ENCODE results near the gene ADCY10. TPM values are rescaled to one million over a fixed set of nuclear protein-coding genes. Genes with fewer than 3 reads are reported as not detected.
A peak's percentile ranks its signal among the peaks of the same experiment; 100 is the strongest.

The ADCY10 gene, protein sequence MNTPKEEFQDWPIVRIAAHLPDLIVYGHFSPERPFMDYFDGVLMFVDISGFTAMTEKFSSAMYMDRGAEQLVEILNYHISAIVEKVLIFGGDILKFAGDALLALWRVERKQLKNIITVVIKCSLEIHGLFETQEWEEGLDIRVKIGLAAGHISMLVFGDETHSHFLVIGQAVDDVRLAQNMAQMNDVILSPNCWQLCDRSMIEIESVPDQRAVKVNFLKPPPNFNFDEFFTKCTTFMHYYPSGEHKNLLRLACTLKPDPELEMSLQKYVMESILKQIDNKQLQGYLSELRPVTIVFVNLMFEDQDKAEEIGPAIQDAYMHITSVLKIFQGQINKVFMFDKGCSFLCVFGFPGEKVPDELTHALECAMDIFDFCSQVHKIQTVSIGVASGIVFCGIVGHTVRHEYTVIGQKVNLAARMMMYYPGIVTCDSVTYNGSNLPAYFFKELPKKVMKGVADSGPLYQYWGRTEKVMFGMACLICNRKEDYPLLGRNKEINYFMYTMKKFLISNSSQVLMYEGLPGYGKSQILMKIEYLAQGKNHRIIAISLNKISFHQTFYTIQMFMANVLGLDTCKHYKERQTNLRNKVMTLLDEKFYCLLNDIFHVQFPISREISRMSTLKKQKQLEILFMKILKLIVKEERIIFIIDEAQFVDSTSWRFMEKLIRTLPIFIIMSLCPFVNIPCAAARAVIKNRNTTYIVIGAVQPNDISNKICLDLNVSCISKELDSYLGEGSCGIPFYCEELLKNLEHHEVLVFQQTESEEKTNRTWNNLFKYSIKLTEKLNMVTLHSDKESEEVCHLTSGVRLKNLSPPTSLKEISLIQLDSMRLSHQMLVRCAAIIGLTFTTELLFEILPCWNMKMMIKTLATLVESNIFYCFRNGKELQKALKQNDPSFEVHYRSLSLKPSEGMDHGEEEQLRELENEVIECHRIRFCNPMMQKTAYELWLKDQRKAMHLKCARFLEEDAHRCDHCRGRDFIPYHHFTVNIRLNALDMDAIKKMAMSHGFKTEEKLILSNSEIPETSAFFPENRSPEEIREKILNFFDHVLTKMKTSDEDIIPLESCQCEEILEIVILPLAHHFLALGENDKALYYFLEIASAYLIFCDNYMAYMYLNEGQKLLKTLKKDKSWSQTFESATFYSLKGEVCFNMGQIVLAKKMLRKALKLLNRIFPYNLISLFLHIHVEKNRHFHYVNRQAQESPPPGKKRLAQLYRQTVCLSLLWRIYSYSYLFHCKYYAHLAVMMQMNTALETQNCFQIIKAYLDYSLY (N-terminal part only)
- total RNA-seq, result 0.18 TPM
- under 1 TPM; 0.03 to 0.21 (median 0.08) TPM for polyA plus RNA-seq (ENCODE audit: insufficient read depth in 1 of 8, insufficient read length in 8 of 8, low replicate concordance in 1 of 8)
- long read RNA-seq, donor 1, result 0 reads
- long read RNA-seq, donor 2, result 0 reads
- long read RNA-seq, donor 3, result 0 reads
- long read RNA-seq, donor 4, result 0 reads
- long read RNA-seq, donor 5, result 0 reads
- long read RNA-seq, donor 6, result 0 reads
- long read RNA-seq, donor 7, result 0 reads
- long read RNA-seq, donor 8, result 0 reads
- long read RNA-seq, donor 9, result 0 reads
- long read RNA-seq, donor 10, result 0 reads
- long read RNA-seq, donor 11, result 0 reads

GRCh38 chr1:167913895-167914496 is at the start of gene ADCY10:
TSS of gene ADCY10 (minus strand) at chr1:167914134. CDS start at chr1:167905140, 8,994 bp downstream.
- Histone ChIP-seq H3K9me3 (replicated peaks; ENCODE audit: control insufficient read depth, low read depth, low read length) (peaks cover 2% of the 10 kb centered on the region), H3K4me3 (ENCODE audit: low read length) (no peak within 1 kb of the TSS), H3K4me1 (ENCODE audit: control insufficient read depth, insufficient read depth, low read length) (no peaks in the 10 kb centered on the region), H3K36me3 (ENCODE audit: control insufficient read depth, insufficient read depth, low read length) (peaks cover 16% of the 10 kb centered on the region), H3K27me3 (ENCODE audit: control insufficient read depth, insufficient read depth, low read length) (no peaks in the 10 kb centered on the region), H3K27ac (ENCODE audit: low read length) (no peak within 1 kb of the TSS)
- 88% methylated on average over 4 of the region's 9 CpGs for WGBS (ENCODE audit: insufficient coverage)
- no peak for DNase-seq

DNA sequence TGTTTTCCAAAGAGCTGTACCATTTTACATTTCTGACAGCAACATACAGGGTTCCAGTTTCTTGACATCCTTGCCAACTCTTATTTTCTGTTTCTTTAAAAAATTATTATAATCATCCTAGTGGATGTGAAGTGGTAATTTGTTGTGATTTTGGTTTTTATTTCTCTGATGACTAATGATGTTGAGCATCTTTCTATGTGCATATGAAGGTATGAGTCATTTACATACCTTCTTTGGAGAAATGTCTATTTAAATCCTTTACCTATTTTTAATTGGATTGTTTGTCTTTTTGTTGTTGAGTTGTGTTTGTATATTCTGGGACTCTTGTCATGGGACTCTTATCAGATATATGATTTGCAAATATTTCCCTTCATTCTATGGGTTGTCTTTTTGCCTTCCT is 43.8 kb upstream of the ADCY10 start:
- no peaks in the 10 kb centered on the region for H3K27me3 ChIP-seq (ENCODE audit: control insufficient read depth, insufficient read depth, low read length)
- no peak overlapping the region for H3K4me3 ChIP-seq (ENCODE audit: low read length)
- peaks cover 22% of the 10 kb centered on the region for H3K36me3 ChIP-seq (ENCODE audit: control insufficient read depth, insufficient read depth, low read length)
- H3K9me3 ChIP-seq (replicated peaks; ENCODE audit: control insufficient read depth, low read depth, low read length), result no peaks in the 10 kb centered on the region
- no peak overlapping the region for H3K27ac ChIP-seq (ENCODE audit: low read length)
- no peak for DNase-seq
- H3K4me1 ChIP-seq (ENCODE audit: control insufficient read depth, insufficient read depth, low read length), result no peaks in the 10 kb centered on the region

- no CpG with 5 or more reads among the region's 2 CpGs for WGBS (ENCODE audit: insufficient coverage)
- H3K27ac ChIP-seq (ENCODE audit: low read length), result no peak overlapping the region
- no peak for DNase-seq
- H3K9me3 ChIP-seq (replicated peaks; ENCODE audit: control insufficient read depth, low read depth, low read length), result no peaks in the 10 kb centered on the region
- no peaks in the 10 kb centered on the region for H3K4me1 ChIP-seq (ENCODE audit: control insufficient read depth, insufficient read depth, low read length)
- peaks cover 24% of the 10 kb centered on the region for H3K36me3 ChIP-seq (ENCODE audit: control insufficient read depth, insufficient read depth, low read length)
- H3K27me3 ChIP-seq (ENCODE audit: control insufficient read depth, insufficient read depth, low read length), result no peaks in the 10 kb centered on the region
- no peak overlapping the region for H3K4me3 ChIP-seq (ENCODE audit: low read length)
Observed at GRCh38 chr1:167955915-167956314, 42.0 kb upstream of the ADCY10 start.

- no CpG with 5 or more reads among the region's 1 CpG for WGBS (ENCODE audit: insufficient coverage)
- H3K27ac ChIP-seq (ENCODE audit: low read length), result no peak overlapping the region
- H3K27me3 ChIP-seq (ENCODE audit: control insufficient read depth, insufficient read depth, low read length), result no peaks in the 10 kb centered on the region
- DNase-seq, result no peak
- no peak overlapping the region for H3K4me3 ChIP-seq (ENCODE audit: low read length)
- H3K9me3 ChIP-seq (replicated peaks; ENCODE audit: control insufficient read depth, low read depth, low read length), result no peaks in the 10 kb centered on the region
- no peaks in the 10 kb centered on the region for H3K4me1 ChIP-seq (ENCODE audit: control insufficient read depth, insufficient read depth, low read length)
- peaks cover 20% of the 10 kb centered on the region for H3K36me3 ChIP-seq (ENCODE audit: control insufficient read depth, insufficient read depth, low read length)
Observed at GRCh38 chr1:167950569-167950968, 36.6 kb upstream of the ADCY10 start.

DNA sequence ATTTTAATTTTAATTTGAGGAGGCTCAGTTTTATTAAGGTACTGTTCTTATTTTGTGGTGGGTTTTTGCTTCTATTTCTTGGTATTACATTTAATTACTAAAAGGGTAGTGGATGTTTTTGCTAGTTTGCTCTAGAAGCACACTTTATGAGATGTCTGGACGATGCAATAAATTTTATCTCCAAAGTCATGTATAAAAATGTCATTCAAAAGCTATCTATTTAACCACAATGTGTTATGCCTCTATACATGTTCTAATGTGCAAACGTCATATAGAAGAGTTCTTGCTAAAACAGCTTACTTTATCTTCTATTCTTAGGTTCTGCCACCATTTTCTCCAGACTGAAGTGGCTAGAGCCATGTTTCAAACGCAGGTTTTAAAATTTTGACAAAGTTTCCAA is 35.9 kb upstream of the ADCY10 start:
- no CpG with 5 or more reads among the region's 3 CpGs for WGBS (ENCODE audit: insufficient coverage)
- Histone ChIP-seq H3K4me3 (ENCODE audit: low read length) (no peak overlapping the region), H3K27me3 (ENCODE audit: control insufficient read depth, insufficient read depth, low read length) (no peaks in the 10 kb centered on the region), H3K4me1 (ENCODE audit: control insufficient read depth, insufficient read depth, low read length) (no peaks in the 10 kb centered on the region), H3K36me3 (ENCODE audit: control insufficient read depth, insufficient read depth, low read length) (peaks cover 18% of the 10 kb centered on the region), H3K9me3 (replicated peaks; ENCODE audit: control insufficient read depth, low read depth, low read length) (no peaks in the 10 kb centered on the region), H3K27ac (ENCODE audit: low read length) (no peak overlapping the region)
- no peak for DNase-seq

- Histone ChIP-seq H3K27me3 (ENCODE audit: control insufficient read depth, insufficient read depth, low read length) (no peaks in the 10 kb centered on the region), H3K36me3 (ENCODE audit: control insufficient read depth, insufficient read depth, low read length) (peaks cover 2% of the 10 kb centered on the region), H3K4me1 (ENCODE audit: control insufficient read depth, insufficient read depth, low read length) (no peaks in the 10 kb centered on the region), H3K9me3 (replicated peaks; ENCODE audit: control insufficient read depth, low read depth, low read length) (no peaks in the 10 kb centered on the region), H3K4me3 (ENCODE audit: low read length) (no peak overlapping the region), H3K27ac (ENCODE audit: low read length) (no peak overlapping the region)
- no CpG with 5 or more reads among the region's 2 CpGs for whole genome bisulfite sequencing (ENCODE audit: insufficient coverage)
- DNase-seq, result no peak
Observed at GRCh38 chr1:167947733-167948132, 33.8 kb upstream of the ADCY10 start.

DNA sequence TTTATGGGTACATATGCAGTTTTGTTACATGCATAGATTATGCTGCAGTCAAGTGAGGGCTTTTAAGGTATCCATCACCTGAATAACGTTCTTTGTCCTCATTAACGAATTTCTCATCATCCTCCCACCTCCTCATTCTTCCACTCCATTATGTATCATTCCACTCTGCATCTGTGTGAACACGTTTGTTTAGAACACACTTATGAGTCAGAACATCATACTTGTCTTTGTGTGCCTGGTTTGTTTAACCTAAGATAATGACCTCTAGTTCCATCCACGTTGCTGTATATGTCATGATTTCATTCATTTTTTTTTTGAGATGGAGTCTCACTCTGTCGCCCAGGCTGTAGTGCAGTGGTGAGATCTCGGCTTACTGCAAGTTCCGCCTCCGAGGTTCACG is 29.6 kb upstream of the ADCY10 start:
- Histone ChIP-seq H3K27ac (ENCODE audit: low read length) (no peak overlapping the region), H3K27me3 (ENCODE audit: control insufficient read depth, insufficient read depth, low read length) (no peaks in the 10 kb centered on the region), H3K4me1 (ENCODE audit: control insufficient read depth, insufficient read depth, low read length) (no peaks in the 10 kb centered on the region), H3K4me3 (ENCODE audit: low read length) (no peak overlapping the region), H3K36me3 (ENCODE audit: control insufficient read depth, insufficient read depth, low read length) (no peaks in the 10 kb centered on the region), H3K9me3 (replicated peaks; ENCODE audit: control insufficient read depth, low read depth, low read length) (no peaks in the 10 kb centered on the region)
- WGBS (ENCODE audit: insufficient coverage), result 100% methylated on average over 6 of the region's 9 CpGs
- DNase-seq, result no peak

- Histone ChIP-seq H3K27ac (ENCODE audit: low read length) (no peak overlapping the region), H3K4me3 (ENCODE audit: low read length) (no peak overlapping the region), H3K4me1 (ENCODE audit: control insufficient read depth, insufficient read depth, low read length) (peaks cover under 1% of the 10 kb centered on the region), H3K9me3 (replicated peaks; ENCODE audit: control insufficient read depth, low read depth, low read length) (no peaks in the 10 kb centered on the region), H3K36me3 (ENCODE audit: control insufficient read depth, insufficient read depth, low read length) (no peaks in the 10 kb centered on the region), H3K27me3 (ENCODE audit: control insufficient read depth, insufficient read depth, low read length) (no peaks in the 10 kb centered on the region)
- DNase-seq, result no peak
- no CpG with 5 or more reads among the region's 2 CpGs for WGBS (ENCODE audit: insufficient coverage)
Observed at GRCh38 chr1:167940264-167940663, 26.3 kb upstream of the ADCY10 start.

DNA sequence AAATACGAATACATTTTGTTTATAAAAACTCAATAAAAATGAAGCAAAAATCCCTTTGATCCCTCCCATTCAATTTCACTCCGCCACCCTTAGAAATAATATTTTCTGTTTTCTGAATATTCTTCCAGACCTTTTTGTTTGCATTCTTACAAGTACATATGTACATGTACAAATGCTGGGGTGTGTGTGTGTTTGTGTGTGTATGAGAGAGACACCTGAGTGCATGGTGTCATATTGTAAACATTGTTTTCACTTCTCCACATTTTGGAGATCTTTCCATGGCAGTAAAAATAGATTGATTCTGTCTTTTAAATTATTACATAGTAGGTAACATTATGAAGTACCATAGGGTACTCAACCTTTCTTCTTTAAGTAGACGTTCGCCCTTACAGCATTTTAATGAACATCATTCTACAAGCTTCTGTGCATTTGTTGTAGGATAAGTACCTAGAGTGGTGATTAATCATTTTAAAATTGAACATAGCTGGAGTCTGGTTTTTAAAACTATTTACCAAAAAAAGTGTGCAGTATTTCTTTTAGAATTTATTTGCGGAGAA is 24.2 kb upstream of the ADCY10 start:
- no CpG with 5 or more reads among the region's 5 CpGs for WGBS (ENCODE audit: insufficient coverage)
- H3K9me3 ChIP-seq (replicated peaks; ENCODE audit: control insufficient read depth, low read depth, low read length), result no peaks in the 10 kb centered on the region
- DNase-seq, result no peak
- no peaks in the 10 kb centered on the region for H3K36me3 ChIP-seq (ENCODE audit: control insufficient read depth, insufficient read depth, low read length)
- peak overlapping the region; percentile 98 for H3K27ac ChIP-seq (ENCODE audit: low read length)
- peaks cover 2% of the 10 kb centered on the region for H3K4me1 ChIP-seq (ENCODE audit: control insufficient read depth, insufficient read depth, low read length)
- H3K4me3 ChIP-seq (ENCODE audit: low read length), result peak overlapping the region; percentile 74
- H3K27me3 ChIP-seq (ENCODE audit: control insufficient read depth, insufficient read depth, low read length), result no peaks in the 10 kb centered on the region

Measured in muscle of leg (tissue), 16 donors.